MG63 (cell line): ENCODE results near the gene PRKACA. TPM values are rescaled to one million over a fixed set of nuclear protein-coding genes. Genes with fewer than 3 reads are reported as not detected.

Experiments used
- DNase-seq: peaks from one replicate; pipeline ENCODE4 v3.0.0-alpha.2; 2020
- H3K27me3 ChIP-seq: fragments of 250-450 bp; sonication (Bioruptor Pico); 2 replicates; pipeline ENCODE4 v1.5.1; 2020; ENCODE audit warnings: mild to moderate bottlenecking, moderate library complexity
- H3K36me3 ChIP-seq: fragments of 250-450 bp; sonication (Bioruptor Pico); 2 replicates; pipeline ENCODE4 v1.5.1; 2020; ENCODE audit warnings: mild to moderate bottlenecking, moderate library complexity
- H3K4me3 ChIP-seq: fragments of 250-450 bp; sonication (Bioruptor Pico); 2 replicates; pipeline ENCODE4 v1.5.1; 2020; ENCODE audit warnings: mild to moderate bottlenecking, moderate library complexity
- H3K9me3 ChIP-seq: fragments of 250-450 bp; sonication (Bioruptor Pico); 2 replicates; pipeline ENCODE4 v1.5.1; 2020; ENCODE audit warnings: mild to moderate bottlenecking, moderate library complexity
- total RNA-seq: library from RNA; depleted of rRNA; stranded (reverse); fragments of >200 nt; shearing (Covaris generic); gene quantifications from 2 replicates; pipeline ENCODE4 v1.2.3, GENCODE V29; 2014; ENCODE audit warnings: low replicate concordance; rRNA removed

PRKACA gene
- total RNA-seq: 22.7 and 48.4 TPM in 2 replicates

DNA sequence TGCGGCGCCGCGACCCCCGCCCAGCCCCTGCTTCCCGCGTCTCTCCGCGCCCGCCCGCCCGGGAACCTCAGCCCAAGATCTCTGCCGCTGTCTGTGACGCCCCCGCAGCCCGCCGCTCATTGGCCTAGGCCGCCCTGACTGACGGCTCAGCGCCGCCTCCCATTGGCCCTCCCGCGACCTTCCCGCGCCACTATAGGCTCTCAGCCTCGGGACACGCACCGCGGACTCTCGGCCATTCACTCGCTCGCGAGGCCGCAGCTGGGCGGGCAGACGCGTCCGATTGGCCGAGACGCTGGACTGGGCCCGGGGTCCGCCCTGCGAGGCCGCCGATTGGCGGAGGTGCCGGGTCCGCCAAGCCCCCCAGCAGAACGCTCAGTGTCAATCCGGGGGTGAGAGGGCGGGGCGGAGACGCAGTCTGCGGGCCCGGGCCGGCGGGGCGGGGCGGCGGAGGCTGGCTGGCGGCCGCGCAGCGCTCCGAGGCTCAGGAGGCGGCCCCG, at the start of gene PRKACA:
PRKACA (minus strand) TSS at position 95 of the 497 bp plus-strand sequence. CDS start 215 bp downstream, outside the sequence.
- peak within 1 kb of the TSS; percentile 77 for H3K4me3 ChIP-seq
- peaks cover 6% of the 10 kb centered on the region for H3K36me3 ChIP-seq
- H3K9me3 ChIP-seq: no peaks in the 10 kb centered on the region
- no peaks in the 10 kb centered on the region for H3K27me3 ChIP-seq
- DNase-seq: peak; percentile 100

DNA sequence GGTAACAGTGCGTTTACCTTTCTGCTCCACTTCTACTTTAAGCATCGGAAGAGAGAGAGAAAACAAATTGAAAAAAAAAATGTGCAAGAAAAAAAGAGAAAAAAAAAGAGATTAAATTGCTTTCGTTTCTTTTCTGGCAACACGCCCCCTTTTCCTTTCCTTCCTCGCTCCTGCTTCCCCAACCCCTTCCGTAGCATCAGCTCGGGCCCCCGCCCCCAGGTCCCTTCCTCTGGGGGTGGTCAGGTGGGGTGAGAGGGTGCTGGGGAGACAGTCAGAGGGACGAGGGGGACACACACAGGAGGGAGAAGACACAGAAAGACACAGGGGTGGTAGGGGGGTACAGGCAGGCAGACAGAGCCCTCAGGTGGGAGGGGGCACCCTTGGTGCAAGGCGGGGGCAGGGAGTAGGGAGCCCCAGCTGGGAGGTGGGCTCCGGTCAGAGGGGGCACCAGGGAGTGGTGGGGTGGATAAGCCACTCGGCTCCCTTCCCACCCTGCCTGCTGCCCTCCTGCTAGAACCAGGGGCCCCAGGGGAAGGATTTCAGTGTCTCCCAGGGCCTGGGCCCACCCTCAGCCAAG, 49.5 kb upstream of the PRKACA start:
- H3K27me3 ChIP-seq: no peaks in the 10 kb centered on the region
- H3K36me3 ChIP-seq: peaks cover 8% of the 10 kb centered on the region; the same call in 1 of the 2 replicates
- no peak overlapping the region for H3K4me3 ChIP-seq
- H3K9me3 ChIP-seq: no peaks in the 10 kb centered on the region
- no peak for DNase-seq

GRCh38 chr19:14165990-14166830, 48.6 kb upstream of the PRKACA start:
- Histone ChIP-seq H3K36me3 (peaks cover 8% of the 10 kb centered on the region; the same call in 1 of the 2 replicates), H3K9me3 (no peaks in the 10 kb centered on the region), H3K4me3 (no peak overlapping the region), H3K27me3 (no peaks in the 10 kb centered on the region)
- DNase-seq: no peak

GRCh38 chr19:14164724-14165493, 47.3 kb upstream of the PRKACA start:
- Histone ChIP-seq H3K9me3 (no peaks in the 10 kb centered on the region), H3K4me3 (no peak overlapping the region), H3K36me3 (no peaks in the 10 kb centered on the region), H3K27me3 (no peaks in the 10 kb centered on the region)
- no peak for DNase-seq

- no peak for DNase-seq
- no peaks in the 10 kb centered on the region for H3K27me3 ChIP-seq
- H3K36me3 ChIP-seq: no peaks in the 10 kb centered on the region
- no peaks in the 10 kb centered on the region for H3K9me3 ChIP-seq
- H3K4me3 ChIP-seq: no peak overlapping the region
These were observed 46.5 kb upstream of the PRKACA start for GRCh38 chr19:14164082-14164481.

GRCh38 chr19:14162871-14163297, 45.3 kb upstream of the PRKACA start:
- peaks cover 1% of the 10 kb centered on the region; the same call in 1 of the 2 replicates for H3K36me3 ChIP-seq
- no peak overlapping the region for H3K4me3 ChIP-seq
- no peaks in the 10 kb centered on the region for H3K9me3 ChIP-seq
- DNase-seq: no peak
- H3K27me3 ChIP-seq: no peaks in the 10 kb centered on the region

DNA sequence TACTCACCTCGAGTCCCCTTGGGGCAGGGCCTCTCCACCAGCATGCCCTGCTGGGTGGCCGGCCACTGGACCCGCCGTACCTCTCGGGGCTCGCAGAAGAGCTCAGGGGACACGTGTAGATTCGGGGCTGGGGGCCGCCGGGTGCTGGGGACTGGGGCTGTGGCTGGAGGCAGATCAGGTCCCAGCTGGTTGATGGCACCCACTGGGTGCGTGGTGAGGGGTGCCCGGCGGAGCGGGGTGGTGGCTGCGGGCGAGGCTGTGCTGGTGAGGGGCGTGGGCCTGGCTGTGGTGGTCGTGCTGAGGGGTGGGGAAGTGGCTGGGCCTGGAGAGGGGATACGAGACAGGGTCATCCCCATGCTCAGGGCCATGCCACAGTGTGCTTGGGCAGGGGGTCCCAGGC, 43.7 kb upstream of the PRKACA start:
- H3K9me3 ChIP-seq: no peaks in the 10 kb centered on the region
- no peaks in the 10 kb centered on the region for H3K27me3 ChIP-seq
- no peak overlapping the region for H3K4me3 ChIP-seq
- DNase-seq: no peak
- H3K36me3 ChIP-seq: peaks cover 2% of the 10 kb centered on the region

- Histone ChIP-seq H3K36me3 (peaks cover 8% of the 10 kb centered on the region), H3K9me3 (no peaks in the 10 kb centered on the region), H3K4me3 (no peak overlapping the region), H3K27me3 (no peaks in the 10 kb centered on the region)
- DNase-seq: no peak
These were observed 42.6 kb upstream of the PRKACA start for GRCh38 chr19:14160017-14160703.

GRCh38 chr19:14159059-14159458, 41.5 kb upstream of the PRKACA start:
- no peak for DNase-seq
- Histone ChIP-seq H3K36me3 (peaks cover 19% of the 10 kb centered on the region), H3K9me3 (peaks cover 5% of the 10 kb centered on the region; the same call in 1 of the 2 replicates), H3K4me3 (no peak overlapping the region), H3K27me3 (no peaks in the 10 kb centered on the region)

DNA sequence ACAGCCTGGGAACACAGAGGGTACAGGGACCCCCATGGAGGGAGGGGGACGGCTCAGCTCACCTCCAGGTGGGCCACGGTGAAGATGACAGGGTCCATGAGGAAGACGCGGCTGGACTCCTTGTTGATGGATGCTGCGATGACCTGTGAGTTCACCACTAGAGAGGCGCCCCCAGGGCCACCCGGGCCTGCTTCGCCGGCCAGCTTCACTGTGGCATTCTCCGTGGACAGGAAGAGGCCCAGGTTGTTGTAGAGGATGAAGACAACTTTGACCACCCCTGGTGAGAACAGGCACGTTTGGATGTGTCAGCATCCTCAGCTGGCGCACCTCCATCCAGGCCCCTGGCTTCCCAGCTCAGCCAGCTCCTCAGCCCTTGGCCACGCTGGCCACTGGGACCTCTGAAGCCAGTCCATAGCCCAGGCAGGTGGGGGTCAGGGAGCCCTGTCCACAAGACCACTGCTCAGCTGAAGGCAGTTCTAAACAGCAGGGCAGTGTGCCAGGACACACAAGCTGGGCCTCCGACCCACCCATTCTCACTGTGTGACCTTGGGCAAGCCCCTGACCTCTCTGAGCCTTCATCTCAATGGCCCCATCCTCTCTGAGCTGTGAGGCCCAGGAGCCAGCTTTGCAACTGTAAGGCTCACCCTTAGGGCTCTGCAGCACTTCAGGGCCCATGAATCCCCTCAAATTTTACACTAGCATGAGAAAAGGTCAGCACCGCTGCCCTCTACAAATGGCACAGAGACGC, 40.9 kb upstream of the PRKACA start:
- no peak for DNase-seq
- no peaks in the 10 kb centered on the region for H3K27me3 ChIP-seq
- H3K4me3 ChIP-seq: no peak overlapping the region
- peaks cover 5% of the 10 kb centered on the region; the same call in 1 of the 2 replicates for H3K9me3 ChIP-seq
- peaks cover 21% of the 10 kb centered on the region for H3K36me3 ChIP-seq

DNA sequence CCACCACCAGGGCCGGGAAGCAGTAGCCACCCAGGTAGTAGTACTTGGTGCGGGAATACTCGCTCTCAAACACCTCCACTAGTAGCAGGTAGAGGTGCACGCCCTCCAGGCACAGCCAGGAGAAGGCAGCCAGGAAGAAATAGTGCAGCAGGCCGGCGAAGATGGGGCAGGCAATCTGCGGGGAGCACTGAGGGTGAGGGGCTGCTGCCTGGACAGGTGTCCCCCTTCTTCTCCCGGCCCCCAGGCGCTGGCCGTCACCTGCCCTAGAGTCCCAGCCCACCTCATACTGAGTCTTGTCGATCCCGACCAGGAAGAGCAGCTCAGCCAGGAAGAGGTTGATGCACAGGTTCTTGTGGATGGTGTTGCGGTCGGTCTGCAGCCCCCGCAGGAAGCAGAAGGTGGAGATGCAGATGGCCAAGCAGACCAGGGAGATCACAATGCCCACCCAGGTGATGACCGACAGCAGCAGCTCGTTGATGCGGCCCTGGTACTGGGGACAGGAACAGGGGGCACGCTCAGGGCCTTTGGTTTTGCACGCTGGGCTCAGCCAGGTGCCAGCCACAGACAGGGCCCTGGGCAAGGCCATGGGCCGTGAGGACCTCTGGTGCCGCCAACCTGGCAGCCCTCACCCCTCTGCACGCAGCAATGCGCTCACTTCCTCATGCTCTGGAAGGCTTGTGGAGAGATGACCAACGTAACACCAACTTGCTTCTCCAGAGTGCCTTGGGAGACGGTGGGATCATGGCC, 39.6 kb upstream of the PRKACA start:
- H3K4me3 ChIP-seq: no peak overlapping the region
- peaks cover 5% of the 10 kb centered on the region; the same call in 1 of the 2 replicates for H3K9me3 ChIP-seq
- H3K27me3 ChIP-seq: no peaks in the 10 kb centered on the region
- H3K36me3 ChIP-seq: peaks cover 26% of the 10 kb centered on the region
- DNase-seq: no peak

DNA sequence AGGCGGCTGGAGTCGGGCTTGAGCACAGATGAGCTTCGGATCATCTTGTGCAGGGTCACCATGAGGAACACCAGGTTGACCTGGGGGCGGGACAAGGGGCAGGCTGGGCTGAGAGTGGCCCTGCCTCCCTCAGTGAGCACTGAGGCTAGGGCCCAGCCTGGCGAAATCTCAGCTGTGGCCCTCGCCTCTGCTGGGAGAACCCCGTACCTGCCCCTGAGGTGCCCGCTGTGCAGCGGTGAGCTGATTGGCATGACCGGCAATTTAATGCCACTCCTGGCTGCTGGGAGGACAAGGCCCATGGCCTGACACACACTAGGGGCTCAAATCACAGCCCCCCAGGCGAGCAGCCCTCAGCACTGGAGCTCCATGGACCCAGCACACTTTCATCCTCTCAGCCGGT, 38.6 kb upstream of the PRKACA start:
- Histone ChIP-seq H3K36me3 (peaks cover 31% of the 10 kb centered on the region), H3K9me3 (peaks cover 5% of the 10 kb centered on the region; the same call in 1 of the 2 replicates), H3K4me3 (no peak overlapping the region), H3K27me3 (no peaks in the 10 kb centered on the region)
- no peak for DNase-seq

GRCh38 chr19:14155371-14155770, 37.8 kb upstream of the PRKACA start:
- Histone ChIP-seq H3K27me3 (no peaks in the 10 kb centered on the region), H3K4me3 (no peak overlapping the region), H3K9me3 (peaks cover 5% of the 10 kb centered on the region; the same call in 1 of the 2 replicates), H3K36me3 (peaks cover 31% of the 10 kb centered on the region)
- no peak for DNase-seq

DNA sequence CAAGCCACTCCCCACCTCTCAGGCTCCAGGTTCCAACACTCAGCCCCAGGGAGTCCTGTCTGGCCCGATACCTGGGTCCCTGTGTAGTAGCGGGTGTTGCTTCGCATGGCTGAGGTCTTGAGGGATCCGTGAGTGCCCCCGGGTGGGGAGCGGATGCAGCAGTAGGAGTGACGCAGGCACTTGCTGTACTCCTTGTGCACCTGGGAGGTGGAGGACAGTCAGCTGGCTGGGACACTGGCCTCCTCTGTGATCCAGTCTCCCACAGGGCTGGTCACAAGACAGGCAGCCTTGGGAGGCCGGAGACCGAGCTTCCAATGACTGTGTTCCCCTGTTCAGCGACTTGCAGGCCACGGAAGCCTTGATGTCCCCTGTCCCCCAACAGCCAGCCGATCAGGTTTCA, 35.2 kb upstream of the PRKACA start:
- no peak for DNase-seq
- Histone ChIP-seq H3K4me3 (no peak overlapping the region), H3K27me3 (no peaks in the 10 kb centered on the region), H3K9me3 (peaks cover 5% of the 10 kb centered on the region; the same call in 1 of the 2 replicates), H3K36me3 (peaks cover 29% of the 10 kb centered on the region)
